Hematopoietic multipotent progenitor cell treated with erythropoietin and hydrocortisone succinate and interleukin-3 and kit ligand, for 6 days (in vitro differentiated cells): ENCODE data around the gene ATP2C1.
"Not testable (repeated sequence)": the region's sequence is repeated elsewhere in the genome, so short reads cannot be mapped to it uniquely, and the experiment has no call there.

Experiments used
- DNase-seq: peaks from one replicate; pipeline ENCODE4 v3.0.0-alpha.2; 2015

ATP2C1 gene, protein sequence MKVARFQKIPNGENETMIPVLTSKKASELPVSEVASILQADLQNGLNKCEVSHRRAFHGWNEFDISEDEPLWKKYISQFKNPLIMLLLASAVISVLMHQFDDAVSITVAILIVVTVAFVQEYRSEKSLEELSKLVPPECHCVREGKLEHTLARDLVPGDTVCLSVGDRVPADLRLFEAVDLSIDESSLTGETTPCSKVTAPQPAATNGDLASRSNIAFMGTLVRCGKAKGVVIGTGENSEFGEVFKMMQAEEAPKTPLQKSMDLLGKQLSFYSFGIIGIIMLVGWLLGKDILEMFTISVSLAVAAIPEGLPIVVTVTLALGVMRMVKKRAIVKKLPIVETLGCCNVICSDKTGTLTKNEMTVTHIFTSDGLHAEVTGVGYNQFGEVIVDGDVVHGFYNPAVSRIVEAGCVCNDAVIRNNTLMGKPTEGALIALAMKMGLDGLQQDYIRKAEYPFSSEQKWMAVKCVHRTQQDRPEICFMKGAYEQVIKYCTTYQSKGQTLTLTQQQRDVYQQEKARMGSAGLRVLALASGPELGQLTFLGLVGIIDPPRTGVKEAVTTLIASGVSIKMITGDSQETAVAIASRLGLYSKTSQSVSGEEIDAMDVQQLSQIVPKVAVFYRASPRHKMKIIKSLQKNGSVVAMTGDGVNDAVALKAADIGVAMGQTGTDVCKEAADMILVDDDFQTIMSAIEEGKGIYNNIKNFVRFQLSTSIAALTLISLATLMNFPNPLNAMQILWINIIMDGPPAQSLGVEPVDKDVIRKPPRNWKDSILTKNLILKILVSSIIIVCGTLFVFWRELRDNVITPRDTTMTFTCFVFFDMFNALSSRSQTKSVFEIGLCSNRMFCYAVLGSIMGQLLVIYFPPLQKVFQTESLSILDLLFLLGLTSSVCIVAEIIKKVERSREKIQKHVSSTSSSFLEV

GRCh38 chr3:130893376-130894129 is at the start of gene ATP2C1:
ATP2C1 (plus strand) TSS chr3:130894084; CDS start chr3:130894770, 686 bp downstream.
- DNase-seq, result peak; percentile 97

DNA sequence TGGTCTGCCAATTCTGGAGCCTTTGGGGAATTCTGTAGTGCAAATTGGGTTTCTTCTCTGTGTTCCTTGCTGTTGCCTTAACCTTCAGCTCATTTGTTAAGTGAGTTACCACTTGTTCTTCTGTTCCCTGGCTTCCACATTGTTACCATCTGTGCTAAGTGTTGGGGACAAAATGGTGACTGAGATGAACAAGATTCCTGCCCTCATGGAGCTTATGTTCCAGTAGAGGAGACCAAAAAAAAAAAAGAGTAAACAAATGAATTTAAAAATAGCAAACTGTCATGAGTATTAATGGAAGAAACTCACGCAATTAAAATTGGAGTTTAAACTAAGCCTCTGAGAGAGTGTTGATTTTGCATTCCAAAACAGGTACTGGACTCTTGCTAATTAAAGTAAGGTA is 49.4 kb upstream of the ATP2C1 start:
- no peak for DNase-seq

DNA sequence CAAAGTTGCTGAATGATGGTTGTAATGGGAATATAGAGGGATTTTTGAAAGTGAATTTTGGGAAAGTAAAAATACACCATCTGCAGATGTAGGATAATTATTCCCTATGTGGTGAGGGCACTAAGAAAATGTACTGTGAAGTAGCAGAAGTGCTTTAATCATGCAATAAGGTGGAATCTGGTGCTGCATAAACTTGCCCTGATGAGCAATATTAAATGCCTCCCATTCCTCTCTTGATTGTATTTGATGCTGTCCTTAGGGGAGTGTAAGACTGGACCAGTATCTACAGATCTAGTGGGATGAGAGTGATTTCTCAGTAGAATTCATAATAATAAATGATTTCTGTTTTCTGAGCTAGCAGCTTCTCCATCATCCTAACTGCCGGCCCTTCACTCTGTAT is 47.7 kb upstream of the ATP2C1 start:
- DNase-seq, result no peak

DNA sequence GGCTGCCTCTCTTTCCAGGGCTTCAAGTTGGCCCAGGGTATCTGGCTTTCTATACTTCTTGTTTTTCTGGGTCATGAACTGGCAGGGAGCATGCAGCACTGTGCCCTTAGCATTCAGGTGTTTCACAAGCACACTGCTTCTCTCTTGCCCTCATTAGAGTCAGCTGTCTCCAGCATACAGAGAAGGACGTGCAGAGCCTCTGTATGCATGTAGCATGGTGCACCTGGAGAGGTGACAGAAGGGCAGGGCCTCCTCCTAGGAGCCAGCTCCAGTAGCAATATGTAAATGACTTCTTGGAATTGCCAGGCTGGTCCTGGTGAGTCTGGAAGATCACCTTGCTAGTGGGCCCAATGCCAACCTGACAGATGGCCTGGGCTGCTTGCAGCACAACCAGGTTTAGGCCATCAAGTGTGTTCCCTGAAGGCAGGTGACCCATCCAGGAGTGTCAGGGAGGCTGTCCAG is 44.8 kb upstream of the ATP2C1 start:
- peak; percentile 71 for DNase-seq

- peak; percentile 99 for DNase-seq
These were observed 43.7 kb upstream of the ATP2C1 start for GRCh38 chr3:130850044-130850797.

DNA sequence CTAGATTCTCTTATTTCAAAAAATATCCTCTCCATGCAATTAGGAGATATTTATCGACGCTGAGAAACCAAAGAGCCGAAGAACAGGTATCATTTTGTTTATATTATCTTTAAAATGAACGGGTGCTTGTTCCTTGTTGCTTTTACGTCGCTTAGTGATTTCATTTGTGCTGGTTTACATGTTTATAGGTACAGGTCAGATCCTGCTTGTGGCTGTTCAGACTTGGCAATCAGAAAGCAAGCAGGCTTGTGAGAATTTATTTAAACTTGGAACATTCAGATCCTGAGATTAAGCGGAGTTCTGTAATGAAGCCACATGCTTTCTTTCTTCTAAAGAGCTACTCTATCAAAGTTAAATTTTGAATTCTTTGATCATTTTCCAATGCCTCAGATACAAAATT is 43.0 kb upstream of the ATP2C1 start:
- peak; percentile 44 for DNase-seq

GRCh38 chr3:130851277-130851676 is 42.6 kb upstream of the ATP2C1 start:
- DNase-seq, result peak; percentile 72

DNA sequence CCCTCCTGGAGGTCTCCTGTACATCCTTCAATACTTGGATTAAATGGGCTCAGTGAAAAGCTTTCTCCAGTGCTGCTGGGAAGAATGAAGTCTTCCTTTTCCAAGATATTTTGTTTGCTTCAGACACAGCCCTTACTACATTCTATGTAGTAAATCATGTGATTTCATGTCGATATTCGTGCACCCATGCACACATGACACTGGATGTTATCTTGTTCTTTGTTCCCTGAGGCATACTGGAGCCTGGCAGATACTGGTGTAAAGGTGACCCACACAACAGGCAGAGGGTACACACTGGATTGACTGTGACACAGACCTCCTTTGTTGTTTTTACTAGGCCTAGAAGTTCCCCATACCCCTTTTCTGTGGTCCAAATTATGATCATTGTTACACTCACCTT is 40.3 kb upstream of the ATP2C1 start:
- peak; percentile 71 for DNase-seq

DNA sequence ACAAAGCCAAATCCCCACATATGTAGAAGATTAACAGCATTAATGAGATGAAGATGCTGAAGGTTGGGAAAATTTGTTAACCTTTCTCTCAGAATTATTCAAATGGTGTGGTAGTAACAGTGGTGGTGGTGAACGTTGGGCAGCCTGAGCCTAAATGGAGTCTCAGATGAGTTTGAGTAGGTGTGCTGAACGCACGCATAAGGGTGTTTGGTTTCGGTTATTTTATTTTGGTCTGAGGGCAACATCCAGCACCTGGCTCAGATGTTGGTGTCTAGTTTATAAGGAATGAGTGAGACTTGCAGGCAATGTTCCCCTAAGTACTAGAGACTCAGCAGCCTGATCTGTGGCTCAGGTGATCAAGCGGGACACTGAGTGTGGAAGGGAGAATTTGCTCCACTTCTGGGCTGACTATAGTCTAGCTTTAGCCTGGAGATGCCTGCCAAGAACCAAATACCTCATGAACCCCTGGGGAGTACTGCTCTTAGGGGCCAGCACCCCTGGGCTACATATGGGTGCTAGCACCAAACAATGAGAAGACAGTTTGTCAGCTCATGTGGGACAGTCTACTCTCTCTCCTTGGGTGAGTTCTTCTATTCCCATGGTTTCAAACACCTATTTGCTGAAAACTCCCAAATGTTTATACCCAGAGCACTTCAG is 39.5 kb upstream of the ATP2C1 start:
- no peak for DNase-seq

- peak; percentile 40 for DNase-seq
These were observed 36.4 kb upstream of the ATP2C1 start for GRCh38 chr3:130857336-130858026.

- DNase-seq, result not testable (repeated sequence)
These were observed 31.8 kb upstream of the ATP2C1 start for GRCh38 chr3:130862130-130862529.

DNA sequence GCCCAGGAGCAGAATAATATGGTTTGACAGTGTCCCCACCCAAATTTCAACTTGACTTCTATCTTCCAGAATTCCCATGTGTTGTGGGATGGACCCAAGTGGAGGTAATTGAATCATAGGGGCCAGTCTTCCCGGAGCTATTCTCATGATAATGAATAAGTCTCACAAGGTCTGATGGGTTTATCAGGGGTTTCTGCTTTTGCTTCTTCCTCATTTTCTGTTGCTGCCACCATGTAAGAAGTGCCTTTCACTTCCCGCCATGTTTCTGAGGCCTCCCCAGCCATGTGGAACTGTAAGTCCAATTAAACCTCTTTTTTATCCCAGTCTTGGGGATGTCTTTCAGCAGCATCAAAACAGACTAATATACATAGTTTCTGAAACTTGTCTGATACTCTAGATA is 28.4 kb upstream of the ATP2C1 start:
- no peak for DNase-seq

GRCh38 chr3:130866327-130866726 is 27.6 kb upstream of the ATP2C1 start:
- DNase-seq, result no peak

DNA sequence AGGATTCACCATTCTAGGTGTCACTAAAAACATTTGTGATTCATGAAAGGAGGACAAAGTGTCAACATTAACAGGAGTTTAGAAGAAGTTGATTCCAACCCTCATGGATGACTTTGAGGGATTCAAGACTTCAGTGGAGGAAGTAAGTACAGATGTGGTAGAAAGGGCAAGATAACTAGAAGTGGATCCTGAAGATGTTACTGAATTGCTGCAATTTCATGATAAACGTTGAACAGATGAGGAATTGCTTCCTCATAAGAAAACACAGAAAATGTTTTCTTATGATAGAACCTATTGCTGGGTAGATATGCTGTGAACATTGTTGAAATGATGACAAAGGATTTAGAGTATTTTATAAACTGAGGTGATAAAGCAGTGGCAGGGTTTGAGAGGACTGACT is 23.5 kb upstream of the ATP2C1 start:
- peak; percentile 67 for DNase-seq

DNA sequence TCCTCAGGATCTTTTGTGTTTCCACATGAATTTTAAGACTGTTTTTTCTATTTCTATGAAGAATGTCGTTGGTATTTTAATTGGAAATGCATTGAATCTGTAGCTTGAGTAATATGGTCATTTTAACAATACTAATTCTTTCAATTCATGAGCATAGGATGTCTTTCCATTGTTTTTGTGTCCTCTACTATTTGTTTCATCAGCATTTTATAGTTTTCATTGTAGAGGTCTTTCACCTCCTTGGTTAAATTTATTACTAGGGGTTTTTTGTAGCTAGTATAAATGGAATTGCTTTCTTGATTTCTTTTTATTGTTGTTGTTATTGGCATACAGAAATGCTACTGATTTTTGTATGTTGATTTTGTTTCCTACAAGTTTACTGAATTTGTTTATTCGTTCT is 17.3 kb upstream of the ATP2C1 start:
- DNase-seq, result no peak

GRCh38 chr3:130878464-130878863 is 15.4 kb upstream of the ATP2C1 start:
- no peak for DNase-seq

DNA sequence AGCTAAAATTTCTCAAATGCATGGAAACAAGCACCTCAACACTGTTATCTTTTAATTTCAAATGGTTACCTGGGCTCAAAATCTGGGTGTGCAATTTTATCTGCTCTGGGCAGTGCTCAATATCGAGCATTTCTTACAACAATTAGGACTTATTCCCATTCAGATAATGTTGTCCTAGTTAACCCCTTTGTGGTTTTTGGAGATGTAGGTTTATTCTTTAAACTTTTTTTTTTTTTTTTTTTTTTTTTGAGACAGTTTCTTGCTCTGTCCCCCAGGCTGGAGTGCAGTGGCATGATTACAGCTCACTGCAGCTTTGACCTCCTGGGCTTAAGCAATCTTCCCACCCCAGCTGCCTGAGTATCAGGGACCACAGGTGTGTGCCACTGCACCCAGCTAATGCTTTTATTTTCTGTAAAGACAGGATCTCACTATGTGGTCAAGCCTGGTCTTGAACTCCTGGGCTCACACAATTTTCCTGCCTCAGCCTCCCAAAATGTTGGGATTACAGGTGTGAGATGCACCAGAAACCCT is 4.4 kb upstream of the ATP2C1 start:
- DNase-seq, result peak; percentile 52

GRCh38 chr3:130892759-130893375 is 1.0 kb upstream of the ATP2C1 start:
- DNase-seq, result peak; percentile 98

- DNase-seq, result peak; percentile 55
These were observed 474 bp downstream of the ATP2C1 start for GRCh38 chr3:130894130-130894985.
